Fibroblast of lung (primary cell): ENCODE results near the gene PRAF2.

ENCODE experiments used
- CTCF ChIP-seq, 2 donors: IDR thresholded peaks in 1 of 2; conservative IDR thresholded peaks in 1 of 2; 1 replicate in 1 of 2; 2 replicates in 1 of 2; pipeline ENCODE4 v1.5.1; 2011 to 2012; ENCODE audit warnings: low read length in 2 of 2, control low read depth in 1 of 2, inconsistent platforms in 1 of 2, low read depth in 1 of 2, mild to moderate bottlenecking in 1 of 2
- EZH2 ChIP-seq: IDR thresholded peaks from 2 replicates; pipeline ENCODE4 v1.5.1; 2012; ENCODE audit warnings: low read length, control low read depth, mild to moderate bottlenecking; ENCODE audit errors: missing control alignments

GRCh38 chrX:49053223-49054072 lies 20.4 kb downstream of the PRAF2 start:
- TF ChIP-seq EZH2 (no peak), CTCF (conservative IDR thresholded peaks at IDR 0.05 in 1 of 2, IDR thresholded peaks at IDR 0.05 in 1 of 2; ENCODE audit: low read depth in 1 of 2, low read length in 2 of 2) (no peak)
